Endothelial cell of umbilical vein (primary cell): ENCODE measurements around the gene NEIL3. TPM values are rescaled to one million over a fixed set of nuclear protein-coding genes. Genes with fewer than 3 reads are reported as not detected.

Experiments used
- BruUV-seq: library from RNA; stranded (reverse); fragments of 400-500 nt; replicated peaks from 2 replicates; lab custom pipeline; 2021; lab: Mats Ljungman, UMichigan
- CTCF ChIA-PET: fragments of 300-600, 350-600 bp; sonication (Branson Sonifier 250); formaldehyde crosslinking; loops from one replicate; lab custom pipeline; 2021; ENCODE audit warnings: antibody characterized with exemption, inconsistent platforms; lab: Charles Lee
- POLR2A ChIA-PET: fragments of 300-600, 350-600 bp; sonication (Branson Sonifier 250); formaldehyde crosslinking; loops from one replicate; lab custom pipeline; 2021; ENCODE audit warnings: antibody characterized with exemption, inconsistent platforms; lab: Charles Lee
- DNase-seq: peaks from one replicate; pipeline ENCODE4 v3.0.0-alpha.2; 2011; ENCODE audit warnings: low read depth, low spot score
- FAIRE-seq: peaks from 2 replicates; lab custom pipeline; 2011; peaks lifted over from hg19 to GRCh38; lab: Jason Lieb, UNC
- H2AFZ ChIP-seq: 2 replicates; pipeline ENCODE4 v1.6.0; 2012; ENCODE audit warnings: low read depth, low read length, control low read depth, inconsistent platforms
- H3K27ac ChIP-seq: 2 replicates; pipeline ENCODE4 v1.5.1; 2011; ENCODE audit warnings: low read depth, mild to moderate bottlenecking, control low read depth, low read length, moderate library complexity; ENCODE audit not compliant: insufficient read depth
- H3K27me3 ChIP-seq, 2 experiments: 2 replicates each; pipeline versions ENCODE4 v1.6.0 to v1.6.1; 2011; ENCODE audit warnings: low read length in 2 of 2, mixed read lengths in 1 of 2; ENCODE audit not compliant: control insufficient read depth in 2 of 2, insufficient read depth in 2 of 2
- H3K36me3 ChIP-seq, 2 experiments: 2 replicates in 1 of 2; 3 replicates in 1 of 2; pipeline ENCODE4 v1.5.1; 2011; ENCODE audit warnings: low read length in 2 of 2, mild to moderate bottlenecking in 1 of 2, moderate library complexity in 1 of 2; ENCODE audit not compliant: control insufficient read depth in 2 of 2, insufficient read depth in 2 of 2; ENCODE audit errors: extremely low read depth in 1 of 2
- H3K4me1 ChIP-seq: 3 replicates; pipeline ENCODE4 v1.5.1; 2011; ENCODE audit warnings: mild to moderate bottlenecking, low read length; ENCODE audit not compliant: control insufficient read depth, insufficient read depth; ENCODE audit errors: extremely low read depth
- H3K4me2 ChIP-seq: 2 replicates; pipeline ENCODE4 v1.6.1; 2011; ENCODE audit warnings: low read length, control low read depth, mixed read lengths; ENCODE audit not compliant: insufficient read depth
- H3K4me3 ChIP-seq, 3 experiments: fragments of 200-600 bp in 1 of 3; sonication (generic), shearing (Covaris generic) in 1 of 3; replicated peaks in 1 of 3; 2 replicates each; pipeline ENCODE4 v1.5.1; 2011 to 2016; ENCODE audit warnings: control low read depth in 3 of 3, low read length in 3 of 3, mild to moderate bottlenecking in 2 of 3, inconsistent platforms in 1 of 3, low read depth in 1 of 3, moderate library complexity in 1 of 3; ENCODE audit not compliant: insufficient read depth in 1 of 3
- H3K79me2 ChIP-seq: 2 replicates; pipeline ENCODE4 v1.6.0; 2012; ENCODE audit warnings: low read length, inconsistent platforms; ENCODE audit not compliant: control insufficient read depth, insufficient read depth
- H3K9ac ChIP-seq: replicated peaks from 2 replicates; pipeline ENCODE3; 2011; ENCODE audit warnings: low read length, control low read depth; ENCODE audit not compliant: insufficient read depth; ENCODE audit errors: extremely low read depth
- H3K9me1 ChIP-seq: replicated peaks from 3 replicates; pipeline ENCODE4 v1.6.0; 2011; ENCODE audit warnings: mild to moderate bottlenecking, low read length; ENCODE audit not compliant: control insufficient read depth, insufficient read depth; ENCODE audit errors: extremely low read depth
- H3K9me3 ChIP-seq: replicated peaks from 2 replicates; pipeline ENCODE4 v1.5.1; 2012; ENCODE audit warnings: low read length, inconsistent platforms; ENCODE audit not compliant: control insufficient read depth, insufficient read depth
- H4K20me1 ChIP-seq: replicated peaks from 2 replicates; pipeline ENCODE3; 2011; ENCODE audit warnings: mild to moderate bottlenecking, low read length; ENCODE audit not compliant: control insufficient read depth, insufficient read depth; ENCODE audit errors: extremely low read depth
- EZH2 ChIP-seq: IDR thresholded peaks from 2 replicates; pipeline ENCODE4 v1.6.1; 2012; ENCODE audit warnings: borderline replicate concordance, low read depth, mild to moderate bottlenecking, moderate library complexity, low read length, inconsistent platforms; ENCODE audit not compliant: severe bottlenecking
- FOS ChIP-seq: IDR thresholded peaks from 2 replicates; pipeline ENCODE4 v1.6.1; 2011; ENCODE audit warnings: mild to moderate bottlenecking, low read length, moderate library complexity, borderline replicate concordance; ENCODE audit not compliant: insufficient read depth
- GATA2 ChIP-seq: IDR thresholded peaks from 2 replicates; pipeline ENCODE4 v1.7.0; 2011; ENCODE audit warnings: low read depth, mild to moderate bottlenecking, moderate library complexity, mixed read lengths, low read length; ENCODE audit not compliant: insufficient read length, insufficient read depth
- JUN ChIP-seq: IDR thresholded peaks from 2 replicates; pipeline ENCODE4 v1.6.1; 2011; ENCODE audit warnings: borderline replicate concordance, low read depth; ENCODE audit not compliant: insufficient read length, insufficient read depth
- MYC ChIP-seq: IDR thresholded peaks from one replicate; pipeline ENCODE4 v1.6.1; 2011; ENCODE audit warnings: mild to moderate bottlenecking, low read depth, low read length
- POLR2A ChIP-seq: IDR thresholded peaks from 2 replicates; pipeline ENCODE4 v1.6.1; 2012; ENCODE audit warnings: low read depth, mild to moderate bottlenecking, control low read depth, low read length
- POLR2AphosphoS5 ChIP-seq: IDR thresholded peaks from 2 replicates; pipeline ENCODE4 v1.6.1; 2012; ENCODE audit warnings: low read depth, mild to moderate bottlenecking, control low read depth, low read length, moderate library complexity; ENCODE audit not compliant: insufficient read depth
- dilution Hi-C: fragments of 300-500 bp; cut with MboI; formaldehyde crosslinking; loops from one replicate; pipeline ENCODE4 v1.15.0; 2019; ENCODE audit warnings: low sequenced_read_pairs; ENCODE audit not compliant: extremely low pct_ligation_motif_present
- intact Hi-C: fragments of 100-400 bp; cut with micrococcal nuclease; formaldehyde crosslinking; loops from one replicate; pipeline ENCODE4 v1.10.0; 2022
- polyA plus RNA-seq, 4 experiments: library from polyadenylated mRNA; depleted of rRNA in 3 of 4; stranded (reverse) in 3 of 4; unstranded in 1 of 4; fragments of >200 nt; gene quantifications; 2 replicates each; pipeline versions ENCODE4 v1.2.1 to v1.2.3, GENCODE V29; 2011 to 2012; ENCODE audit warnings: missing spikeins in 1 of 4
- total RNA-seq: library from RNA; stranded (reverse); gene quantifications from 2 replicates; pipeline ENCODE4 v1.2.3, GENCODE V29; 2021
- TF ChIP-seq, protein P1 (sequence below), 2 donors: IDR thresholded peaks; 1 replicate in 1 of 2; 2 replicates in 1 of 2; pipeline ENCODE4 v1.5.1; 2011; ENCODE audit warnings: low read length in 2 of 2, mild to moderate bottlenecking in 2 of 2, moderate library complexity in 2 of 2, control low read depth in 1 of 2, inconsistent platforms in 1 of 2, low read depth in 1 of 2; ENCODE audit not compliant: insufficient read depth in 1 of 2; ENCODE audit errors: extremely low read depth in 1 of 2
- TF ChIP-seq, protein P2 (sequence below): IDR thresholded peaks from 2 replicates; pipeline ENCODE4 v1.6.1; 2011; ENCODE audit not compliant: insufficient read depth, insufficient read length

Gene NEIL3
- total and polyA plus RNA-seq, 2 donors (not counting 3 experiments of a cell fraction or from before 2014, with no cell fraction given): 3.7 to 6.9 TPM

DNA sequence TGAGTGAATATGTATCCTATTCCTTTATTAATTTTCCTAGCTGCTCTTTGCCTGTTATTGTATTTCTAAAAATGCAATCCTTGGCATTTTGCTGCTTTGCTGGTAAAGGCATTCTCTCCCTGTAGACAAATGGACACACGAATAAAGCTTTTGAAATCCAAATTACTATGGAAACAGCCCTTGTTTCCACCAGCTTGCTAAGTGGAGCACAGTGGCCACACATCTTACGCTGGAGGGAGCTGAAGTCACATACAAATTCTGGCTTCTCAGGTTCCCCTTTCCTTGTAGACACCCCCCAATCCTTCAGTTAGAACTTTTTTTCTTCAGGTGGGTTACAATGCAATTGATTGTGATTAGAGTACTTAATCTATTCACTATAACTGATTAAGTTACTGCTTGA lies 66.3 kb downstream of the NEIL3 start:
- no peak for TF ChIP-seq JUN
- no peak for TF ChIP-seq POLR2A
- TF ChIP-seq, protein P1, sequence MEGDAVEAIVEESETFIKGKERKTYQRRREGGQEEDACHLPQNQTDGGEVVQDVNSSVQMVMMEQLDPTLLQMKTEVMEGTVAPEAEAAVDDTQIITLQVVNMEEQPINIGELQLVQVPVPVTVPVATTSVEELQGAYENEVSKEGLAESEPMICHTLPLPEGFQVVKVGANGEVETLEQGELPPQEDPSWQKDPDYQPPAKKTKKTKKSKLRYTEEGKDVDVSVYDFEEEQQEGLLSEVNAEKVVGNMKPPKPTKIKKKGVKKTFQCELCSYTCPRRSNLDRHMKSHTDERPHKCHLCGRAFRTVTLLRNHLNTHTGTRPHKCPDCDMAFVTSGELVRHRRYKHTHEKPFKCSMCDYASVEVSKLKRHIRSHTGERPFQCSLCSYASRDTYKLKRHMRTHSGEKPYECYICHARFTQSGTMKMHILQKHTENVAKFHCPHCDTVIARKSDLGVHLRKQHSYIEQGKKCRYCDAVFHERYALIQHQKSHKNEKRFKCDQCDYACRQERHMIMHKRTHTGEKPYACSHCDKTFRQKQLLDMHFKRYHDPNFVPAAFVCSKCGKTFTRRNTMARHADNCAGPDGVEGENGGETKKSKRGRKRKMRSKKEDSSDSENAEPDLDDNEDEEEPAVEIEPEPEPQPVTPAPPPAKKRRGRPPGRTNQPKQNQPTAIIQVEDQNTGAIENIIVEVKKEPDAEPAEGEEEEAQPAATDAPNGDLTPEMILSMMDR (IDR thresholded peaks at IDR 0.05; ENCODE audit: extremely low read depth in 1 of 2, insufficient read depth in 1 of 2, low read depth in 1 of 2, low read length in 2 of 2): no peak
- no peak for TF ChIP-seq GATA2
- TF ChIP-seq MYC: no peak
- TF ChIP-seq POLR2AphosphoS5: no peak
- no peak for TF ChIP-seq FOS
- TF ChIP-seq EZH2: no peak
- TF ChIP-seq, protein P2, sequence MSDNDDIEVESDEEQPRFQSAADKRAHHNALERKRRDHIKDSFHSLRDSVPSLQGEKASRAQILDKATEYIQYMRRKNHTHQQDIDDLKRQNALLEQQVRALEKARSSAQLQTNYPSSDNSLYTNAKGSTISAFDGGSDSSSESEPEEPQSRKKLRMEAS: no peak
- H3K4me3 ChIP-seq: no peak overlapping the region
- ChIA-PET POLR2A (no interaction called here), CTCF (no interaction called here)
- no peaks in the 10 kb centered on the region for H3K9me3 ChIP-seq
- H3K27ac ChIP-seq: no peak overlapping the region
- intact Hi-C loops: no loop called here
- H3K27me3 ChIP-seq: peaks cover 3 to 15% of the 10 kb centered on the region in 2 experiments
- BruUV-seq: no TSS peak
- DNase-seq (no peak), FAIRE-seq (no peak)
- dilution Hi-C loops: no loop called here
- no peak overlapping the region for H2AFZ ChIP-seq
- H3K79me2 ChIP-seq: no peaks in the 10 kb centered on the region
- no peak overlapping the region for H3K9ac ChIP-seq
- H4K20me1 ChIP-seq: no peaks in the 10 kb centered on the region
- H3K4me1 ChIP-seq: no peaks in the 10 kb centered on the region
- no peak overlapping the region for H3K4me2 ChIP-seq
- H3K9me1 ChIP-seq: no peaks in the 10 kb centered on the region
- no peaks in the 10 kb centered on the region for H3K36me3 ChIP-seq
